Measurements from ENCODE around the gene ZMYND8. TPM values are rescaled to one million over a fixed set of nuclear protein-coding genes. Genes with fewer than 3 reads are reported as not detected.
"Not testable (repeated sequence)": the region's sequence is repeated elsewhere in the genome, so short reads cannot be mapped to it uniquely, and the experiment has no call there.

ZMYND8 gene
- total RNA-seq, 1 donor: 18.8 TPM

- no peak for DNase-seq (ENCODE audit: insufficient read length, low spot score, missing footprints)
- H3K27me3 ChIP-seq (ENCODE audit: insufficient read depth, low read length): no peaks in the 10 kb centered on the region
- peaks cover 71% of the 10 kb centered on the region for H3K79me2 ChIP-seq (ENCODE audit: insufficient read depth, low read length)
- H3K4me1 ChIP-seq (ENCODE audit: insufficient read depth, low read length): peaks cover 25% of the 10 kb centered on the region
- no peaks in the 10 kb centered on the region for H4K20me1 ChIP-seq (ENCODE audit: insufficient read depth, low read length)
- no peak overlapping the region for H3K4me3 ChIP-seq (ENCODE audit: insufficient read depth, low read length)
- no peak overlapping the region for H3K27ac ChIP-seq (ENCODE audit: low read depth, low read length)
- H3K9me3 ChIP-seq (ENCODE audit: low read depth, low read length): no peaks in the 10 kb centered on the region
- H2AFZ ChIP-seq (ENCODE audit: low read length): no peak overlapping the region
- TF ChIP-seq CTCF (IDR thresholded peaks at IDR 0.05; ENCODE audit: extremely low read depth, low read depth, low read length): no peak
- no peak overlapping the region for H3K4me2 ChIP-seq (ENCODE audit: insufficient read depth, low read length)
- H3K36me3 ChIP-seq (ENCODE audit: insufficient read depth, low read length): peaks cover 25% of the 10 kb centered on the region
Measured at GRCh38 chr20:47311211-47311610, 45.3 kb downstream of the ZMYND8 start.

GRCh38 chr20:47310729-47311128 is 45.8 kb downstream of the ZMYND8 start:
- H3K9me3 ChIP-seq (ENCODE audit: low read depth, low read length): no peaks in the 10 kb centered on the region
- H3K36me3 ChIP-seq (ENCODE audit: insufficient read depth, low read length): peaks cover 30% of the 10 kb centered on the region
- H3K79me2 ChIP-seq (ENCODE audit: insufficient read depth, low read length): peaks cover 73% of the 10 kb centered on the region
- no peak overlapping the region for H3K4me3 ChIP-seq (ENCODE audit: insufficient read depth, low read length)
- H3K27ac ChIP-seq (ENCODE audit: low read depth, low read length): no peak overlapping the region
- peaks cover 20% of the 10 kb centered on the region for H3K4me1 ChIP-seq (ENCODE audit: insufficient read depth, low read length)
- no peaks in the 10 kb centered on the region for H4K20me1 ChIP-seq (ENCODE audit: insufficient read depth, low read length)
- no peak for TF ChIP-seq CTCF (IDR thresholded peaks at IDR 0.05; ENCODE audit: extremely low read depth, low read depth, low read length)
- H3K4me2 ChIP-seq (ENCODE audit: insufficient read depth, low read length): no peak overlapping the region
- no peak overlapping the region for H2AFZ ChIP-seq (ENCODE audit: low read length)
- H3K27me3 ChIP-seq (ENCODE audit: insufficient read depth, low read length): no peaks in the 10 kb centered on the region
- DNase-seq (ENCODE audit: insufficient read length, low spot score, missing footprints): no peak

GRCh38 chr20:47309806-47310426 is 46.6 kb downstream of the ZMYND8 start:
- Histone ChIP-seq H3K79me2 (ENCODE audit: insufficient read depth, low read length) (peaks cover 74% of the 10 kb centered on the region), H3K4me1 (ENCODE audit: insufficient read depth, low read length) (peaks cover 12% of the 10 kb centered on the region), H4K20me1 (ENCODE audit: insufficient read depth, low read length) (no peaks in the 10 kb centered on the region), H3K9me3 (ENCODE audit: low read depth, low read length) (no peaks in the 10 kb centered on the region), H3K27me3 (ENCODE audit: insufficient read depth, low read length) (no peaks in the 10 kb centered on the region), H3K4me2 (ENCODE audit: insufficient read depth, low read length) (no peak overlapping the region), H3K36me3 (ENCODE audit: insufficient read depth, low read length) (peaks cover 30% of the 10 kb centered on the region), H3K27ac (ENCODE audit: low read depth, low read length) (peak overlapping the region; percentile 63), H2AFZ (ENCODE audit: low read length) (peak overlapping the region; percentile 40), H3K4me3 (ENCODE audit: insufficient read depth, low read length) (no peak overlapping the region)
- DNase-seq (ENCODE audit: insufficient read length, low spot score, missing footprints): peak; percentile 62
- no peak for TF ChIP-seq CTCF (IDR thresholded peaks at IDR 0.05; ENCODE audit: extremely low read depth, low read depth, low read length)

- Histone ChIP-seq H4K20me1 (ENCODE audit: insufficient read depth, low read length) (no peaks in the 10 kb centered on the region), H3K4me1 (ENCODE audit: insufficient read depth, low read length) (peaks cover 11% of the 10 kb centered on the region), H3K27me3 (ENCODE audit: insufficient read depth, low read length) (no peaks in the 10 kb centered on the region), H2AFZ (ENCODE audit: low read length) (no peak overlapping the region), H3K4me3 (ENCODE audit: insufficient read depth, low read length) (no peak overlapping the region), H3K36me3 (ENCODE audit: insufficient read depth, low read length) (peaks cover 30% of the 10 kb centered on the region), H3K4me2 (ENCODE audit: insufficient read depth, low read length) (no peak overlapping the region), H3K27ac (ENCODE audit: low read depth, low read length) (peak overlapping the region; percentile 54), H3K9me3 (ENCODE audit: low read depth, low read length) (no peaks in the 10 kb centered on the region), H3K79me2 (ENCODE audit: insufficient read depth, low read length) (peaks cover 74% of the 10 kb centered on the region)
- TF ChIP-seq CTCF (IDR thresholded peaks at IDR 0.05; ENCODE audit: extremely low read depth, low read depth, low read length): no peak
- no peak for DNase-seq (ENCODE audit: insufficient read length, low spot score, missing footprints)
Measured at GRCh38 chr20:47309394-47309793, 47.1 kb downstream of the ZMYND8 start.

- peaks cover 20% of the 10 kb centered on the region for H3K4me1 ChIP-seq (ENCODE audit: insufficient read depth, low read length)
- H3K36me3 ChIP-seq (ENCODE audit: insufficient read depth, low read length): peaks cover 33% of the 10 kb centered on the region
- H2AFZ ChIP-seq (ENCODE audit: low read length); H3K27me3 ChIP-seq (ENCODE audit: insufficient read depth, low read length); H4K20me1 ChIP-seq (ENCODE audit: insufficient read depth, low read length); H3K4me3 ChIP-seq (ENCODE audit: insufficient read depth, low read length); H3K27ac ChIP-seq (ENCODE audit: low read depth, low read length); H3K9me3 ChIP-seq (ENCODE audit: low read depth, low read length); DNase-seq (ENCODE audit: insufficient read length, low spot score, missing footprints); H3K4me2 ChIP-seq (ENCODE audit: insufficient read depth, low read length): not testable (repeated sequence)
- H3K79me2 ChIP-seq (ENCODE audit: insufficient read depth, low read length): peaks cover 77% of the 10 kb centered on the region
Measured at GRCh38 chr20:47307569-47307968, 48.9 kb downstream of the ZMYND8 start.
